Endothelial cell of umbilical vein (primary cell): ENCODE data around the gene RC3H1. TPM values are rescaled to one million over a fixed set of nuclear protein-coding genes. Genes with fewer than 3 reads are reported as not detected.
A peak's percentile ranks its signal among the peaks of the same experiment; 100 is the strongest.

Experiments used
- BruUV-seq: library from RNA; stranded (reverse); fragments of 400-500 nt; replicated peaks from 2 replicates; lab custom pipeline; 2021; lab: Mats Ljungman, UMichigan
- CTCF ChIA-PET: fragments of 300-600, 350-600 bp; sonication (Branson Sonifier 250); formaldehyde crosslinking; loops from one replicate; lab custom pipeline; 2021; ENCODE audit warnings: antibody characterized with exemption, inconsistent platforms; lab: Charles Lee
- POLR2A ChIA-PET: fragments of 300-600, 350-600 bp; sonication (Branson Sonifier 250); formaldehyde crosslinking; loops from one replicate; lab custom pipeline; 2021; ENCODE audit warnings: antibody characterized with exemption, inconsistent platforms; lab: Charles Lee
- DNase-seq: peaks from one replicate; pipeline ENCODE4 v3.0.0-alpha.2; 2011; ENCODE audit warnings: low read depth, low spot score
- FAIRE-seq: peaks from 2 replicates; lab custom pipeline; 2011; peaks lifted over from hg19 to GRCh38; lab: Jason Lieb, UNC
- H2AFZ ChIP-seq: 2 replicates; pipeline ENCODE4 v1.6.0; 2012; ENCODE audit warnings: low read depth, low read length, control low read depth, inconsistent platforms
- H3K27ac ChIP-seq: 2 replicates; pipeline ENCODE4 v1.5.1; 2011; ENCODE audit warnings: low read depth, mild to moderate bottlenecking, control low read depth, low read length, moderate library complexity; ENCODE audit not compliant: insufficient read depth
- H3K27me3 ChIP-seq, 2 experiments: 2 replicates each; pipeline versions ENCODE4 v1.6.0 to v1.6.1; 2011; ENCODE audit warnings: low read length in 2 of 2, mixed read lengths in 1 of 2; ENCODE audit not compliant: control insufficient read depth in 2 of 2, insufficient read depth in 2 of 2
- H3K36me3 ChIP-seq, 2 experiments: 2 replicates in 1 of 2; 3 replicates in 1 of 2; pipeline ENCODE4 v1.5.1; 2011; ENCODE audit warnings: low read length in 2 of 2, mild to moderate bottlenecking in 1 of 2, moderate library complexity in 1 of 2; ENCODE audit not compliant: control insufficient read depth in 2 of 2, insufficient read depth in 2 of 2; ENCODE audit errors: extremely low read depth in 1 of 2
- H3K4me1 ChIP-seq: 3 replicates; pipeline ENCODE4 v1.5.1; 2011; ENCODE audit warnings: mild to moderate bottlenecking, low read length; ENCODE audit not compliant: control insufficient read depth, insufficient read depth; ENCODE audit errors: extremely low read depth
- H3K4me2 ChIP-seq: 2 replicates; pipeline ENCODE4 v1.6.1; 2011; ENCODE audit warnings: low read length, control low read depth, mixed read lengths; ENCODE audit not compliant: insufficient read depth
- H3K4me3 ChIP-seq, 3 experiments: fragments of 200-600 bp in 1 of 3; sonication (generic), shearing (Covaris generic) in 1 of 3; replicated peaks in 1 of 3; 2 replicates each; pipeline ENCODE4 v1.5.1; 2011 to 2016; ENCODE audit warnings: control low read depth in 3 of 3, low read length in 3 of 3, mild to moderate bottlenecking in 2 of 3, inconsistent platforms in 1 of 3, low read depth in 1 of 3, moderate library complexity in 1 of 3; ENCODE audit not compliant: insufficient read depth in 1 of 3
- H3K79me2 ChIP-seq: 2 replicates; pipeline ENCODE4 v1.6.0; 2012; ENCODE audit warnings: low read length, inconsistent platforms; ENCODE audit not compliant: control insufficient read depth, insufficient read depth
- H3K9ac ChIP-seq: replicated peaks from 2 replicates; pipeline ENCODE3; 2011; ENCODE audit warnings: low read length, control low read depth; ENCODE audit not compliant: insufficient read depth; ENCODE audit errors: extremely low read depth
- H3K9me1 ChIP-seq: replicated peaks from 3 replicates; pipeline ENCODE4 v1.6.0; 2011; ENCODE audit warnings: mild to moderate bottlenecking, low read length; ENCODE audit not compliant: control insufficient read depth, insufficient read depth; ENCODE audit errors: extremely low read depth
- H3K9me3 ChIP-seq: replicated peaks from 2 replicates; pipeline ENCODE4 v1.5.1; 2012; ENCODE audit warnings: low read length, inconsistent platforms; ENCODE audit not compliant: control insufficient read depth, insufficient read depth
- H4K20me1 ChIP-seq: replicated peaks from 2 replicates; pipeline ENCODE3; 2011; ENCODE audit warnings: mild to moderate bottlenecking, low read length; ENCODE audit not compliant: control insufficient read depth, insufficient read depth; ENCODE audit errors: extremely low read depth
- EZH2 ChIP-seq: IDR thresholded peaks from 2 replicates; pipeline ENCODE4 v1.6.1; 2012; ENCODE audit warnings: borderline replicate concordance, low read depth, mild to moderate bottlenecking, moderate library complexity, low read length, inconsistent platforms; ENCODE audit not compliant: severe bottlenecking
- FOS ChIP-seq: IDR thresholded peaks from 2 replicates; pipeline ENCODE4 v1.6.1; 2011; ENCODE audit warnings: mild to moderate bottlenecking, low read length, moderate library complexity, borderline replicate concordance; ENCODE audit not compliant: insufficient read depth
- GATA2 ChIP-seq: IDR thresholded peaks from 2 replicates; pipeline ENCODE4 v1.7.0; 2011; ENCODE audit warnings: low read depth, mild to moderate bottlenecking, moderate library complexity, mixed read lengths, low read length; ENCODE audit not compliant: insufficient read length, insufficient read depth
- JUN ChIP-seq: IDR thresholded peaks from 2 replicates; pipeline ENCODE4 v1.6.1; 2011; ENCODE audit warnings: borderline replicate concordance, low read depth; ENCODE audit not compliant: insufficient read length, insufficient read depth
- MYC ChIP-seq: IDR thresholded peaks from one replicate; pipeline ENCODE4 v1.6.1; 2011; ENCODE audit warnings: mild to moderate bottlenecking, low read depth, low read length
- POLR2A ChIP-seq: IDR thresholded peaks from 2 replicates; pipeline ENCODE4 v1.6.1; 2012; ENCODE audit warnings: low read depth, mild to moderate bottlenecking, control low read depth, low read length
- POLR2AphosphoS5 ChIP-seq: IDR thresholded peaks from 2 replicates; pipeline ENCODE4 v1.6.1; 2012; ENCODE audit warnings: low read depth, mild to moderate bottlenecking, control low read depth, low read length, moderate library complexity; ENCODE audit not compliant: insufficient read depth
- dilution Hi-C: fragments of 300-500 bp; cut with MboI; formaldehyde crosslinking; loops from one replicate; pipeline ENCODE4 v1.15.0; 2019; ENCODE audit warnings: low sequenced_read_pairs; ENCODE audit not compliant: extremely low pct_ligation_motif_present
- intact Hi-C: fragments of 100-400 bp; cut with micrococcal nuclease; formaldehyde crosslinking; loops from one replicate; pipeline ENCODE4 v1.10.0; 2022
- polyA plus RNA-seq, 4 experiments: library from polyadenylated mRNA; depleted of rRNA in 3 of 4; stranded (reverse) in 3 of 4; unstranded in 1 of 4; fragments of >200 nt; gene quantifications; 2 replicates each; pipeline versions ENCODE4 v1.2.1 to v1.2.3, GENCODE V29; 2011 to 2012; ENCODE audit warnings: missing spikeins in 1 of 4
- total RNA-seq: library from RNA; stranded (reverse); gene quantifications from 2 replicates; pipeline ENCODE4 v1.2.3, GENCODE V29; 2021
- TF ChIP-seq, protein P1 (sequence below), 2 donors: IDR thresholded peaks; 1 replicate in 1 of 2; 2 replicates in 1 of 2; pipeline ENCODE4 v1.5.1; 2011; ENCODE audit warnings: low read length in 2 of 2, mild to moderate bottlenecking in 2 of 2, moderate library complexity in 2 of 2, control low read depth in 1 of 2, inconsistent platforms in 1 of 2, low read depth in 1 of 2; ENCODE audit not compliant: insufficient read depth in 1 of 2; ENCODE audit errors: extremely low read depth in 1 of 2
- TF ChIP-seq, protein P2 (sequence below): IDR thresholded peaks from 2 replicates; pipeline ENCODE4 v1.6.1; 2011; ENCODE audit not compliant: insufficient read depth, insufficient read length

RC3H1 gene
- total and polyA plus RNA-seq, 2 donors (not counting 3 experiments of a cell fraction or from before 2014, with no cell fraction given) = 7.0 to 41.4 TPM

DNA sequence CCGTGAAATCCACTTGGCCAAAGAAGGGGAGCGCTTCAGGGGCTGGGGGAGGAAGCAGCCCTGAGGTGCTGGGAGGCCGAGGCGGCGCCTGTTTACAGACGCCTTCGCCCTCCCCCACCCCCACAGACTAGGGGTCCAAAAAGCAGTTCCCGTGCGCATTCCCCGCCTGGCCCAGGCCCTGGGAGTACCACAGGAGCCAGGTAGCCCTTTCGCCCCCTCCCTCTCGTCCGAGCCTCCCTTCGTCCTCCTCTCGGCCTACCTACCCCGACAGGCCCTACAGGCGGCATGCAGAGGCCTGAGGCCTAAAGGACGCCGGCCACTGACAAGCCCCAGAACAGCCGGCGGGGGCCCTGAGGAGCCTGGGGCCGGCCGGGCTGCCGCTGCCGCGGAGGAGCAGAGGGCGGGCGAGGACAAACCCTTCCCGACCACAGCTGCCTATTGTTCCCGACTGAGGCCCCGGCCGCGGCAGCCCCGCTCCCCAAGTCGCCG lies 522 bp downstream of the RC3H1 start:
- Histone ChIP-seq H3K79me2 (peaks cover 55% of the 10 kb centered on the region), H3K36me3 (no peaks in the 10 kb centered on the region), H4K20me1 (peaks cover 16% of the 10 kb centered on the region), H3K4me1 (peaks cover 22% of the 10 kb centered on the region), H3K9ac (peak overlapping the region; percentile 93), H3K9me1 (no peaks in the 10 kb centered on the region), H3K27ac (peak overlapping the region; percentile 88), H3K27me3 (no peaks in the 10 kb centered on the region), H2AFZ (peak overlapping the region; percentile 78), H3K9me3 (no peaks in the 10 kb centered on the region), H3K4me3 (peak overlapping the region; percentile 82 to 91 (median 87)), H3K4me2 (peak overlapping the region; percentile 96)
- FAIRE-seq (no peak), DNase-seq (peak; percentile 68)
- no TSS peak for BruUV-seq
- ChIA-PET POLR2A (interaction anchor here (0.6 to 1.0 kb wide), 4 partner anchors 70 to 157 kb away, joined by 3 to 4 read pairs (median 4); partner anchors contain the start of gene ZBTB37), CTCF (interaction anchor here (1.0 to 1.4 kb wide), 3 partner anchors 29 to 196 kb away, joined by 3 to 6 read pairs (median 3); no protein-coding TSS in a partner anchor)
- dilution Hi-C loops = no loop called here
- TF ChIP-seq POLR2A (no peak), GATA2 (no peak), FOS (no peak), JUN (no peak), MYC (no peak), EZH2 (no peak), POLR2AphosphoS5 (no peak)
- TF ChIP-seq, protein P1, sequence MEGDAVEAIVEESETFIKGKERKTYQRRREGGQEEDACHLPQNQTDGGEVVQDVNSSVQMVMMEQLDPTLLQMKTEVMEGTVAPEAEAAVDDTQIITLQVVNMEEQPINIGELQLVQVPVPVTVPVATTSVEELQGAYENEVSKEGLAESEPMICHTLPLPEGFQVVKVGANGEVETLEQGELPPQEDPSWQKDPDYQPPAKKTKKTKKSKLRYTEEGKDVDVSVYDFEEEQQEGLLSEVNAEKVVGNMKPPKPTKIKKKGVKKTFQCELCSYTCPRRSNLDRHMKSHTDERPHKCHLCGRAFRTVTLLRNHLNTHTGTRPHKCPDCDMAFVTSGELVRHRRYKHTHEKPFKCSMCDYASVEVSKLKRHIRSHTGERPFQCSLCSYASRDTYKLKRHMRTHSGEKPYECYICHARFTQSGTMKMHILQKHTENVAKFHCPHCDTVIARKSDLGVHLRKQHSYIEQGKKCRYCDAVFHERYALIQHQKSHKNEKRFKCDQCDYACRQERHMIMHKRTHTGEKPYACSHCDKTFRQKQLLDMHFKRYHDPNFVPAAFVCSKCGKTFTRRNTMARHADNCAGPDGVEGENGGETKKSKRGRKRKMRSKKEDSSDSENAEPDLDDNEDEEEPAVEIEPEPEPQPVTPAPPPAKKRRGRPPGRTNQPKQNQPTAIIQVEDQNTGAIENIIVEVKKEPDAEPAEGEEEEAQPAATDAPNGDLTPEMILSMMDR (IDR thresholded peaks at IDR 0.05; ENCODE audit: extremely low read depth in 1 of 2, insufficient read depth in 1 of 2, low read depth in 1 of 2, low read length in 2 of 2) = no peak
- TF ChIP-seq, protein P2, sequence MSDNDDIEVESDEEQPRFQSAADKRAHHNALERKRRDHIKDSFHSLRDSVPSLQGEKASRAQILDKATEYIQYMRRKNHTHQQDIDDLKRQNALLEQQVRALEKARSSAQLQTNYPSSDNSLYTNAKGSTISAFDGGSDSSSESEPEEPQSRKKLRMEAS = no peak
- intact Hi-C loops = loop anchor here (1.0 to 10.0 kb wide), 5 partner anchors 138 to 1114 kb away; partner anchors contain the start of genes KLHL20, PRDX6, RABGAP1L and ZBTB37
